H9 (cell line): ENCODE results near the gene MICAL3. TPM values are rescaled to one million over a fixed set of nuclear protein-coding genes. Genes with fewer than 3 reads are reported as not detected.
"Not testable (repeated sequence)": the region's sequence is repeated elsewhere in the genome, so short reads cannot be mapped to it uniquely, and the experiment has no call there.

Experiments used
- DNase-seq: peaks from one replicate; pipeline ENCODE4 v3.0.0-alpha.2; 2017
- H2AFZ ChIP-seq: one replicate; pipeline ENCODE4 v1.6.1; 2013; ENCODE audit warnings: mild to moderate bottlenecking, low read length, control low read depth, moderate library complexity
- H2AK5ac ChIP-seq: 2 replicates; pipeline ENCODE4 v1.6.1; 2013; ENCODE audit warnings: low read length, control low read depth, mixed read lengths; ENCODE audit not compliant: insufficient read length
- H2BK120ac ChIP-seq: one replicate; pipeline ENCODE4 v1.6.1; 2013; ENCODE audit warnings: low read depth, mild to moderate bottlenecking, low read length, control low read depth, inconsistent platforms; ENCODE audit not compliant: poor library complexity, severe bottlenecking
- H2BK12ac ChIP-seq: 2 replicates; pipeline ENCODE4 v1.6.1; 2013; ENCODE audit warnings: low read length, control low read depth, mixed read lengths, low read depth; ENCODE audit not compliant: insufficient read length
- H2BK15ac ChIP-seq: 2 replicates; pipeline ENCODE4 v1.6.1; 2013; ENCODE audit warnings: low read depth, low read length, control low read depth
- H2BK20ac ChIP-seq: one replicate; pipeline ENCODE4 v1.6.1; 2013; ENCODE audit warnings: low read depth, mild to moderate bottlenecking, low read length, control low read depth, inconsistent platforms; ENCODE audit not compliant: poor library complexity, severe bottlenecking
- H2BK5ac ChIP-seq: 2 replicates; pipeline ENCODE4 v1.6.1; 2013; ENCODE audit warnings: low read length, control low read depth, mixed read lengths; ENCODE audit not compliant: insufficient read length
- H3K14ac ChIP-seq: 2 replicates; pipeline ENCODE4 v1.6.1; 2013; ENCODE audit warnings: low read length, control low read depth; ENCODE audit not compliant: insufficient read depth
- H3K18ac ChIP-seq: 2 replicates; pipeline ENCODE4 v1.6.1; 2013; ENCODE audit warnings: low read depth, mild to moderate bottlenecking, mixed read lengths, low read length, control low read depth; ENCODE audit not compliant: insufficient read length
- H3K23ac ChIP-seq: 2 replicates; pipeline ENCODE4 v1.6.1; 2013; ENCODE audit warnings: low read length, control low read depth, mixed read lengths, low read depth; ENCODE audit not compliant: insufficient read length
- H3K23me2 ChIP-seq: 2 replicates; pipeline ENCODE4 v1.6.1; 2013; ENCODE audit warnings: low read depth, mild to moderate bottlenecking, mixed read lengths, low read length, control low read depth; ENCODE audit not compliant: insufficient read length, poor library complexity, severe bottlenecking
- H3K27ac ChIP-seq: 2 replicates; pipeline ENCODE4 v1.5.1; 2013; ENCODE audit warnings: low read length, control low read depth, mixed read lengths, low read depth; ENCODE audit not compliant: insufficient read length
- H3K27me3 ChIP-seq: 2 replicates; pipeline ENCODE4 v1.6.1; 2013; ENCODE audit warnings: low read length, control low read depth, inconsistent platforms; ENCODE audit not compliant: insufficient read depth
- H3K4ac ChIP-seq: 2 replicates; pipeline ENCODE4 v1.6.1; 2013; ENCODE audit warnings: low read depth, mild to moderate bottlenecking, control low read depth, inconsistent platforms, low read length, moderate library complexity
- H3K4me1 ChIP-seq: 2 replicates; pipeline ENCODE4 v1.6.1; 2013; ENCODE audit warnings: low read length, control low read depth, inconsistent platforms; ENCODE audit not compliant: insufficient read depth
- H3K4me2 ChIP-seq: 2 replicates; pipeline ENCODE4 v1.6.1; 2013; ENCODE audit warnings: low read length, control low read depth, mixed read lengths; ENCODE audit not compliant: insufficient read length, insufficient read depth
- H3K56ac ChIP-seq: 2 replicates; pipeline ENCODE4 v1.6.1; 2013; ENCODE audit warnings: low read depth, mild to moderate bottlenecking, mixed read lengths, low read length, control low read depth; ENCODE audit not compliant: insufficient read length
- H3K79me1 ChIP-seq: 2 replicates; pipeline ENCODE4 v1.6.1; 2013; ENCODE audit warnings: low read depth, mild to moderate bottlenecking, moderate library complexity, low read length, control low read depth, inconsistent platforms; ENCODE audit not compliant: insufficient read depth, poor library complexity, severe bottlenecking
- H3K79me2 ChIP-seq: 2 replicates; pipeline ENCODE4 v1.6.1; 2013; ENCODE audit warnings: low read length, control low read depth, inconsistent platforms; ENCODE audit not compliant: insufficient read depth
- H3K9ac ChIP-seq: 2 replicates; pipeline ENCODE4 v1.6.1; 2013; ENCODE audit warnings: low read length, control low read depth, mixed read lengths; ENCODE audit not compliant: insufficient read length; ENCODE audit errors: extremely low read depth
- H3K9me3 ChIP-seq: one replicate; pipeline ENCODE4 v1.6.1; 2013; ENCODE audit warnings: low read depth, low read length, inconsistent platforms; ENCODE audit not compliant: control insufficient read depth
- H3T11ph ChIP-seq: one replicate; pipeline ENCODE4 v1.6.1; 2013; ENCODE audit warnings: mild to moderate bottlenecking, low read length, control low read depth, inconsistent platforms
- H4K20me1 ChIP-seq: one replicate; pipeline ENCODE4 v1.6.1; 2013; ENCODE audit not compliant: control insufficient read depth, insufficient read length, insufficient read depth
- H4K5ac ChIP-seq: 2 replicates; pipeline ENCODE4 v1.6.1; 2013; ENCODE audit warnings: low read depth, mild to moderate bottlenecking, mixed read lengths, low read length, control low read depth; ENCODE audit not compliant: insufficient read length
- H4K8ac ChIP-seq: replicated peaks from 2 replicates; pipeline ENCODE4 v1.6.1; 2013; ENCODE audit warnings: low read length, control low read depth, mixed read lengths, low read depth; ENCODE audit not compliant: insufficient read length
- H4K91ac ChIP-seq: 2 replicates; pipeline ENCODE4 v1.6.1; 2013; ENCODE audit warnings: low read depth, mild to moderate bottlenecking, moderate library complexity, mixed read lengths, low read length, control low read depth; ENCODE audit not compliant: insufficient read length
- H3K27ac Mint-ChIP-seq, 3 experiments: 2 replicates in 2 of 3; 3 replicates in 1 of 3; pipeline ENCODE4 v1.8.0; 2020 to 2021; ENCODE audit warnings: mixed read lengths in 3 of 3, mild to moderate bottlenecking in 1 of 3, moderate library complexity in 1 of 3
- H3K27me3 Mint-ChIP-seq: 2 replicates; pipeline ENCODE4 v1.8.0; 2021; ENCODE audit warnings: low read depth, mild to moderate bottlenecking, moderate library complexity, mixed read lengths
- H3K36me3 Mint-ChIP-seq, 3 experiments: 2 replicates in 2 of 3; 3 replicates in 1 of 3; pipeline ENCODE4 v1.8.0; 2020 to 2021; ENCODE audit warnings: low read depth in 3 of 3, mixed read lengths in 3 of 3; ENCODE audit not compliant: insufficient read depth in 1 of 3
- H3K4me1 Mint-ChIP-seq, 2 experiments: 2 replicates each; pipeline ENCODE4 v1.8.0; 2020; ENCODE audit warnings: mixed read lengths in 2 of 2
- H3K4me3 Mint-ChIP-seq, 2 experiments: 2 replicates in 1 of 2; 3 replicates in 1 of 2; pipeline ENCODE4 v1.8.0; 2020 to 2021; ENCODE audit warnings: mild to moderate bottlenecking in 2 of 2, mixed read lengths in 2 of 2, moderate library complexity in 1 of 2
- H3K9me3 Mint-ChIP-seq, 2 experiments: 2 replicates in 1 of 2; 3 replicates in 1 of 2; pipeline ENCODE4 v1.8.0; 2020; ENCODE audit warnings: mild to moderate bottlenecking in 2 of 2, mixed read lengths in 2 of 2, moderate library complexity in 1 of 2
- WGBS: extraction: QIAGEN DNeasy Blood & Tissue Kit; methylation state at CpG from one replicate; pipeline ENCODE4 v1.1.7; 2013; ENCODE audit warnings: missing lambda C conversion rate, low lambda C conversion rate, mixed read lengths; ENCODE audit not compliant: insufficient read length; ENCODE audit errors: extremely low coverage; 5-methylcytosine and 5-hydroxymethylcytosine counted together
- total RNA-seq: library from RNA; stranded (reverse); gene quantifications from 2 replicates; pipeline ENCODE4 v1.2.1, GENCODE V29; 2021
- TF ChIP-seq, protein P1 (sequence below): fragments of 200-600 bp; sonication (generic); conservative IDR thresholded peaks from 3 replicates; pipeline ENCODE4 v1.8.0; 2021; ENCODE audit warnings: antibody characterized with exemption, mild to moderate bottlenecking

Gene MICAL3
- total RNA-seq, 1 experiment from 2014 or later = 50.2 TPM

GRCh38 chr22:18042685-18043084, 18.3 kb upstream of the MICAL3 start:
- H4K8ac ChIP-seq = no peak overlapping the region
- H3K4ac ChIP-seq = no peak overlapping the region
- no peak overlapping the region for H2AFZ ChIP-seq
- Mint-ChIP-seq H3K4me1 (0 out of 4 replicates have a peak, but pooled peaks cover 0 to 2% of the 10 kb centered on the region in 2 experiments), H3K36me3 (0 out of 7 replicates have a peak, but pooled peaks cover 0 to 2% (median 0%) of the 10 kb centered on the region in 3 experiments), H3K4me3 (no peak overlapping the region), H3K27me3 (peaks cover 9% of the 10 kb centered on the region), H3K27ac (no peak overlapping the region), H3K9me3 (peaks cover 10 to 17% of the 10 kb centered on the region in 2 experiments; a peak in 4 of 5 replicates)
- no peak overlapping the region for H3K23ac ChIP-seq
- H4K91ac ChIP-seq = no peak overlapping the region
- no peak overlapping the region for H2BK120ac ChIP-seq
- no peak overlapping the region for H2BK12ac ChIP-seq
- H3K79me2 ChIP-seq = no peaks in the 10 kb centered on the region
- no peaks in the 10 kb centered on the region for H3K79me1 ChIP-seq
- H4K5ac ChIP-seq = no peak overlapping the region
- H3K27ac ChIP-seq = no peak overlapping the region
- H3K27me3 ChIP-seq = no peaks in the 10 kb centered on the region
- H3K9ac ChIP-seq = no peak overlapping the region
- no peaks in the 10 kb centered on the region for H3K4me1 ChIP-seq
- H3K9me3 ChIP-seq = peaks cover 4% of the 10 kb centered on the region
- no CpG with 5 or more reads among the region's 6 CpGs for WGBS
- H2BK20ac ChIP-seq = no peak overlapping the region
- no peak overlapping the region for H3K18ac ChIP-seq
- H3K14ac ChIP-seq = no peak overlapping the region
- no peaks in the 10 kb centered on the region for H3K23me2 ChIP-seq
- H2BK15ac ChIP-seq = no peak overlapping the region
- no peaks in the 10 kb centered on the region for H4K20me1 ChIP-seq
- no peak overlapping the region for H2AK5ac ChIP-seq
- H3T11ph ChIP-seq = no peak overlapping the region
- TF ChIP-seq, protein P1, sequence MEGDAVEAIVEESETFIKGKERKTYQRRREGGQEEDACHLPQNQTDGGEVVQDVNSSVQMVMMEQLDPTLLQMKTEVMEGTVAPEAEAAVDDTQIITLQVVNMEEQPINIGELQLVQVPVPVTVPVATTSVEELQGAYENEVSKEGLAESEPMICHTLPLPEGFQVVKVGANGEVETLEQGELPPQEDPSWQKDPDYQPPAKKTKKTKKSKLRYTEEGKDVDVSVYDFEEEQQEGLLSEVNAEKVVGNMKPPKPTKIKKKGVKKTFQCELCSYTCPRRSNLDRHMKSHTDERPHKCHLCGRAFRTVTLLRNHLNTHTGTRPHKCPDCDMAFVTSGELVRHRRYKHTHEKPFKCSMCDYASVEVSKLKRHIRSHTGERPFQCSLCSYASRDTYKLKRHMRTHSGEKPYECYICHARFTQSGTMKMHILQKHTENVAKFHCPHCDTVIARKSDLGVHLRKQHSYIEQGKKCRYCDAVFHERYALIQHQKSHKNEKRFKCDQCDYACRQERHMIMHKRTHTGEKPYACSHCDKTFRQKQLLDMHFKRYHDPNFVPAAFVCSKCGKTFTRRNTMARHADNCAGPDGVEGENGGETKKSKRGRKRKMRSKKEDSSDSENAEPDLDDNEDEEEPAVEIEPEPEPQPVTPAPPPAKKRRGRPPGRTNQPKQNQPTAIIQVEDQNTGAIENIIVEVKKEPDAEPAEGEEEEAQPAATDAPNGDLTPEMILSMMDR = no peak
- no peak overlapping the region for H3K56ac ChIP-seq
- no peak for DNase-seq
- H2BK5ac ChIP-seq = no peak overlapping the region
- no peak overlapping the region for H3K4me2 ChIP-seq

- no CpG with 5 or more reads among the region's 6 CpGs for WGBS
- not testable (repeated sequence) for H3K27me3 Mint-ChIP-seq
These were observed 16.5 kb upstream of the MICAL3 start for GRCh38 chr22:18040898-18041297.

More at GRCh38 chr22:18040898-18041297, 16.5 kb upstream of the MICAL3 start:
- H3K79me1 ChIP-seq, H3K27ac Mint-ChIP-seq, H2BK120ac ChIP-seq, H3K14ac ChIP-seq, H2BK20ac ChIP-seq, H3K36me3 Mint-ChIP-seq, H3K18ac ChIP-seq, H2BK5ac ChIP-seq, H3K4me1 Mint-ChIP-seq, H3K4me1 ChIP-seq, H3T11ph ChIP-seq, H3K23me2 ChIP-seq, H2BK12ac ChIP-seq, H3K27ac ChIP-seq, H3K4ac ChIP-seq, H3K23ac ChIP-seq, H4K91ac ChIP-seq, H3K27me3 ChIP-seq, DNase-seq, H4K5ac ChIP-seq, H2AK5ac ChIP-seq, H4K8ac ChIP-seq, H3K4me2 ChIP-seq, H3K4me3 Mint-ChIP-seq, H3K56ac ChIP-seq, H3K9me3 ChIP-seq, H3K9ac ChIP-seq, H2BK15ac ChIP-seq, H3K79me2 ChIP-seq, H2AFZ ChIP-seq, H4K20me1 ChIP-seq: not testable (repeated sequence)
- peaks cover 10 to 17% of the 10 kb centered on the region in 2 experiments; a peak in 4 of 5 replicates for H3K9me3 Mint-ChIP-seq
